Fibroblast of lung (primary cell): ENCODE measurements around the gene NUDT4B.
"Not testable (repeated sequence)": the region's sequence is repeated elsewhere in the genome, so short reads cannot be mapped to it uniquely, and the experiment has no call there.

Experiments used
- EZH2 ChIP-seq: IDR thresholded peaks from 2 replicates; pipeline ENCODE4 v1.5.1; 2012; ENCODE audit warnings: low read length, control low read depth, mild to moderate bottlenecking; ENCODE audit errors: missing control alignments
- TF ChIP-seq, protein P1 (sequence below), 2 donors: IDR thresholded peaks in 1 of 2; conservative IDR thresholded peaks in 1 of 2; 1 replicate in 1 of 2; 2 replicates in 1 of 2; pipeline ENCODE4 v1.5.1; 2011 to 2012; ENCODE audit warnings: low read length in 2 of 2, control low read depth in 1 of 2, inconsistent platforms in 1 of 2, low read depth in 1 of 2, mild to moderate bottlenecking in 1 of 2

DNA sequence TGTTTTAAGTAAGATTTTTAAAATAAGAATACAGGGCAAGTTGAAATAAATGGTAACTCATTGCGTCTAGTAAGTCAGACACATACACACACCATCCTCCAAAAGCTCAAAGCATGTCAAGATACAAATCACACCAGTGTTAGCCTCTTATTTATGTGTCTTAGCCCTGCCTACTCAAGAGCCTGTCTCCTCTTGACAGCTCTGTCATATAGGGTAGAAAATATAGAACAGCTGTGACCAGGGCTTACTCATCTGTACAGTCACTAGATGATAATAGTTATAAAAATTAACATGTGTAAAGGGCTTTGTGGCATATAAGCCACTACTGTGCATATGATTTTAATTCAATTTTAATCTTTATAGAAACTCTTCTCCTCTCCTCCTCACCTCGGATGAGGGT, 7.7 kb downstream of the NUDT4B start:
- TF ChIP-seq, protein P1, sequence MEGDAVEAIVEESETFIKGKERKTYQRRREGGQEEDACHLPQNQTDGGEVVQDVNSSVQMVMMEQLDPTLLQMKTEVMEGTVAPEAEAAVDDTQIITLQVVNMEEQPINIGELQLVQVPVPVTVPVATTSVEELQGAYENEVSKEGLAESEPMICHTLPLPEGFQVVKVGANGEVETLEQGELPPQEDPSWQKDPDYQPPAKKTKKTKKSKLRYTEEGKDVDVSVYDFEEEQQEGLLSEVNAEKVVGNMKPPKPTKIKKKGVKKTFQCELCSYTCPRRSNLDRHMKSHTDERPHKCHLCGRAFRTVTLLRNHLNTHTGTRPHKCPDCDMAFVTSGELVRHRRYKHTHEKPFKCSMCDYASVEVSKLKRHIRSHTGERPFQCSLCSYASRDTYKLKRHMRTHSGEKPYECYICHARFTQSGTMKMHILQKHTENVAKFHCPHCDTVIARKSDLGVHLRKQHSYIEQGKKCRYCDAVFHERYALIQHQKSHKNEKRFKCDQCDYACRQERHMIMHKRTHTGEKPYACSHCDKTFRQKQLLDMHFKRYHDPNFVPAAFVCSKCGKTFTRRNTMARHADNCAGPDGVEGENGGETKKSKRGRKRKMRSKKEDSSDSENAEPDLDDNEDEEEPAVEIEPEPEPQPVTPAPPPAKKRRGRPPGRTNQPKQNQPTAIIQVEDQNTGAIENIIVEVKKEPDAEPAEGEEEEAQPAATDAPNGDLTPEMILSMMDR (conservative IDR thresholded peaks at IDR 0.05 in 1 of 2, IDR thresholded peaks at IDR 0.05 in 1 of 2; ENCODE audit: low read depth in 1 of 2, low read length in 2 of 2), result not testable (repeated sequence)
- not testable (repeated sequence) for TF ChIP-seq EZH2
